ENCODE results near the gene IRF4. TPM values are rescaled to one million over a fixed set of nuclear protein-coding genes. Genes with fewer than 3 reads are reported as not detected.

The IRF4 gene
- total RNA-seq, 2 experiments from 2014 or later: 16.9 to 20.8 TPM

GRCh38 chr6:439641-440167 lies 48.2 kb downstream of the IRF4 start:
- ChIA-PET CTCF (no interaction called here), POLR2A (no interaction called here)
- H3K4me3 ChIP-seq (ENCODE audit: low read length): no peak overlapping the region
- no peak overlapping the region for H3K27ac ChIP-seq (ENCODE audit: low read depth in 1 of 2, low read length in 2 of 2)
- Mint-ChIP-seq H3K4me1 (ENCODE audit: low read depth) (peaks cover 22% of the 10 kb centered on the region), H3K27ac (no peak overlapping the region), H3K9me3 (no peaks in the 10 kb centered on the region), H3K36me3 (ENCODE audit: low read depth) (no peaks in the 10 kb centered on the region), H3K4me3 (no peak overlapping the region), H3K27me3 (no peaks in the 10 kb centered on the region)
- no peak for DNase-seq
- no peaks in the 10 kb centered on the region for H3K9me3 ChIP-seq (ENCODE audit: control insufficient read depth in 1 of 2, insufficient read depth in 1 of 2, low read length in 2 of 2)
- H3K36me3 ChIP-seq (ENCODE audit: insufficient read depth, low read length): no peaks in the 10 kb centered on the region
- peaks cover 14% of the 10 kb centered on the region for H3K4me1 ChIP-seq (ENCODE audit: insufficient read depth, low read length)
- TF ChIP-seq CTCF (IDR thresholded peaks at IDR 0.05): no peak
- no peak for ATAC-seq (ENCODE audit: poor library complexity)
- intact Hi-C loops (cut with DNase I, micrococcal nuclease): loop anchor here in 1 of 2 experiments (5.0 kb wide), 1 partner anchor 47 kb away; the partner anchor contains the start of gene IRF4
- H3K27me3 ChIP-seq (ENCODE audit: control insufficient read depth in 1 of 2, insufficient read depth in 2 of 2, low read length in 2 of 2): no peaks in the 10 kb centered on the region

GRCh38 chr6:441126-441920 lies 49.8 kb downstream of the IRF4 start:
- Histone ChIP-seq H3K4me3 (ENCODE audit: low read length) (no peak overlapping the region), H3K36me3 (ENCODE audit: insufficient read depth, low read length) (no peaks in the 10 kb centered on the region), H3K9me3 (ENCODE audit: control insufficient read depth in 1 of 2, insufficient read depth in 1 of 2, low read length in 2 of 2) (no peaks in the 10 kb centered on the region), H3K4me1 (ENCODE audit: insufficient read depth, low read length) (peaks cover 25% of the 10 kb centered on the region), H3K27ac (ENCODE audit: low read depth in 1 of 2, low read length in 2 of 2) (no peak overlapping the region), H3K27me3 (ENCODE audit: control insufficient read depth in 1 of 2, insufficient read depth in 2 of 2, low read length in 2 of 2) (no peaks in the 10 kb centered on the region)
- H3K9me3 Mint-ChIP-seq: no peaks in the 10 kb centered on the region
- POLR2A ChIA-PET: interaction anchor here (0.9 kb wide), 1 partner anchor 49 kb away, joined by 5 read pairs; the partner anchor contains the start of gene IRF4
- DNase-seq (no peak), ATAC-seq (ENCODE audit: poor library complexity) (no peak)
- peaks cover 32% of the 10 kb centered on the region for H3K4me1 Mint-ChIP-seq (ENCODE audit: low read depth)
- intact Hi-C loops (cut with DNase I, micrococcal nuclease): loop anchor here in 1 of 2 experiments (5.0 kb wide), 1 partner anchor 49 kb away; the partner anchor contains the start of gene IRF4
- no peaks in the 10 kb centered on the region for H3K36me3 Mint-ChIP-seq (ENCODE audit: low read depth)
- CTCF ChIA-PET: no interaction called here
- no peak overlapping the region for H3K4me3 Mint-ChIP-seq
- TF ChIP-seq CTCF (IDR thresholded peaks at IDR 0.05): no peak
- no peaks in the 10 kb centered on the region for H3K27me3 Mint-ChIP-seq
- no peak overlapping the region for H3K27ac Mint-ChIP-seq

GRCh38 chr6:443621-444159 lies 52.1 kb downstream of the IRF4 start:
- peaks cover 55% of the 10 kb centered on the region for H3K4me1 Mint-ChIP-seq (ENCODE audit: low read depth)
- no peaks in the 10 kb centered on the region for H3K27me3 Mint-ChIP-seq
- intact Hi-C loops (cut with DNase I, micrococcal nuclease): loop anchor here in 1 of 2 experiments (5.0 kb wide), 1 partner anchor 51 kb away; the partner anchor contains the start of gene IRF4
- Histone ChIP-seq H3K27me3 (ENCODE audit: control insufficient read depth in 1 of 2, insufficient read depth in 2 of 2, low read length in 2 of 2) (no peaks in the 10 kb centered on the region), H3K9me3 (ENCODE audit: control insufficient read depth in 1 of 2, insufficient read depth in 1 of 2, low read length in 2 of 2) (no peaks in the 10 kb centered on the region), H3K4me3 (ENCODE audit: low read length) (no peak overlapping the region), H3K36me3 (ENCODE audit: insufficient read depth, low read length) (no peaks in the 10 kb centered on the region), H3K27ac (ENCODE audit: low read depth in 1 of 2, low read length in 2 of 2) (no peak overlapping the region), H3K4me1 (ENCODE audit: insufficient read depth, low read length) (peaks cover 47% of the 10 kb centered on the region)
- ATAC-seq (ENCODE audit: poor library complexity) (no peak), DNase-seq (no peak)
- POLR2A ChIA-PET: interaction anchor here (0.6 to 3.9 kb wide), 3 partner anchors 9 to 265 kb away, joined by 3 to 65 read pairs (median 6); partner anchors contain the start of gene IRF4
- H3K4me3 Mint-ChIP-seq: no peak overlapping the region
- no peak for TF ChIP-seq CTCF (IDR thresholded peaks at IDR 0.05)
- peak overlapping the region; percentile 81 for H3K27ac Mint-ChIP-seq
- H3K9me3 Mint-ChIP-seq: no peaks in the 10 kb centered on the region
- no peaks in the 10 kb centered on the region for H3K36me3 Mint-ChIP-seq (ENCODE audit: low read depth)
- CTCF ChIA-PET: no interaction called here
